Measurements from ENCODE around the gene CLCN3.

CLCN3 gene

GRCh38 chr4:169611991-169612870 lies 8.1 kb upstream of the CLCN3 start, which contains the start of gene NEK1:
TSS of gene NEK1 (minus strand) at chr4:169612583. CDS start at chr4:169602630, 9,953 bp downstream.
- no peak for TF ChIP-seq CTCF (IDR thresholded peaks at IDR 0.05; ENCODE audit: extremely low read depth, missing control alignments)
- peak; percentile 85 for DNase-seq (ENCODE audit: low spot score)

- peak; percentile 63 for DNase-seq (ENCODE audit: low spot score)
- TF ChIP-seq CTCF (IDR thresholded peaks at IDR 0.05; ENCODE audit: extremely low read depth, missing control alignments): peak; percentile 62
Measured at GRCh38 chr4:169612871-169613859, 7.2 kb upstream of the CLCN3 start.

- TF ChIP-seq CTCF (IDR thresholded peaks at IDR 0.05; ENCODE audit: extremely low read depth, missing control alignments): no peak
- no peak for DNase-seq (ENCODE audit: low spot score)
Measured at GRCh38 chr4:169615467-169616106, 4.8 kb upstream of the CLCN3 start.

DNA sequence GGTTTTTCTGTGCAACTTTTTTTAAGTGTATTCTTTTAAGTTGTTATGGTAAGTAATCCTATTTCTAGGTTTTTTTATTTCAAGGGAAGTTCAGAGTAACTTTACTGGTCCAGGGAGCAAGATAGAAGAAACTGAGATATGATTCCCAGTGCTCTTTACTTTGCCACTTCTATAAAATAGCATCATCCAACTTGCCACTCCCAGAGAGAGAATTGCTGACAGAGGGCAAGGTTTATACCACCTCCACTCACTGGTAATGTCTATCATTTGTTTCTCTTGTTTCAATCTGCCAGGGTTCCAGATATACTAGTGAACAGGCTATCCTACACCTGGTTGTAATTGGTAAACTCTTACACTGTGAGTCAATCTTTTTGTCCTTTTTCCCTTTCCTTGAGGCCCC lies 3.5 kb upstream of the CLCN3 start:
- TF ChIP-seq CTCF (IDR thresholded peaks at IDR 0.05; ENCODE audit: extremely low read depth, missing control alignments): no peak
- DNase-seq (ENCODE audit: low spot score): no peak

- no peak for TF ChIP-seq CTCF (IDR thresholded peaks at IDR 0.05; ENCODE audit: extremely low read depth, missing control alignments)
- no peak for DNase-seq (ENCODE audit: low spot score)
Measured at GRCh38 chr4:169617306-169617705, 3.1 kb upstream of the CLCN3 start.

DNA sequence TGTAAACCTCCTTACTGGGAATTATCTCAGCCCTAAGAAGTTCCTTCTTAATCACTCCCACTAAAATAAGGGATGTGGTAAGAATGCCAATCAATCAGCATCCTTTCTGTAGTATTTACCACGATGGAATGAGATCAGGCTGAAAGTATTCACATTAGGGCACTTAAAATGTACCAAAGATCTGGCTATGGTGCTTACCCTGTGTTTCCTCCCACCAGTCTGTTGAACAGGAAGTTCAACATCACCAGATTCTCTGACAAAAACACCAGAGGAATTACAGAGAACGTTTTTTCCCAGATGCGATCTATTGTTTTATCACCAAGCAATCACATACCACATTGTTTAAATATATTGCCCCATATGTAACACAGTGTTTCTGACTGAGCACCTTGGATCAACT lies 2.1 kb upstream of the CLCN3 start:
- TF ChIP-seq CTCF (IDR thresholded peaks at IDR 0.05; ENCODE audit: extremely low read depth, missing control alignments): no peak

More for the DNA sequence above, 2.1 kb upstream of the CLCN3 start:
- DNase-seq (ENCODE audit: low spot score): no peak
